Heart right ventricle (tissue), 16 donors: ENCODE measurements around the gene LAMB2. TPM values are rescaled to one million over a fixed set of nuclear protein-coding genes. Genes with fewer than 3 reads are reported as not detected.

Experiments used
- ATAC-seq, 8 donors: fragments of 200-7000 bp; cut with Tn5 transposase; one replicate each; pipeline ENCODE4 v1.9.1; 2020; ENCODE audit warnings: mild to moderate bottlenecking in 8 of 8, moderate library complexity in 8 of 8, moderate number of reproducible peaks in 1 of 8
- DNase-seq, 2 donors: peaks; one replicate each; pipeline ENCODE4 v3.0.0-alpha.2; 2020
- H3K27ac ChIP-seq, 10 donors: fragments of 200-600 bp; sonication (generic) in 2 of 10; one replicate each; pipeline versions ENCODE4 v1.5.0 to v1.8.0; 2020 to 2022; ENCODE audit warnings: mild to moderate bottlenecking in 3 of 10
- H3K27me3 ChIP-seq, 7 donors: fragments of 200-600 bp; one replicate each; pipeline ENCODE4 v1.8.0; 2021 to 2022; ENCODE audit warnings: mild to moderate bottlenecking in 2 of 7
- H3K36me3 ChIP-seq, 9 donors: fragments of 200-600 bp; sonication (generic) in 1 of 9; one replicate each; pipeline versions ENCODE4 v1.5.0 to v1.8.0; 2020 to 2022; ENCODE audit warnings: mild to moderate bottlenecking in 2 of 9
- H3K4me1 ChIP-seq, 9 donors: fragments of 200-600 bp; sonication (generic) in 1 of 9; one replicate each; pipeline versions ENCODE4 v1.5.0 to v1.8.0; 2020 to 2022; ENCODE audit warnings: mild to moderate bottlenecking in 4 of 9
- H3K4me3 ChIP-seq, 10 donors: fragments of 200-600 bp; sonication (generic) in 2 of 10; one replicate each; pipeline versions ENCODE4 v1.5.0 to v1.8.0; 2020 to 2022; ENCODE audit warnings: mild to moderate bottlenecking in 7 of 10, moderate library complexity in 2 of 10
- H3K9me3 ChIP-seq, 11 donors: fragments of 200-600 bp in 10 of 11; sonication (generic) in 2 of 11; one replicate each; pipeline versions ENCODE4 v1.5.0 to v1.8.0; 2013 to 2022; ENCODE audit warnings: mild to moderate bottlenecking in 2 of 11, control low read depth in 1 of 11, moderate library complexity in 1 of 11
- CTCF ChIP-seq, 9 donors: fragments of 200-600 bp; sonication (generic) in 2 of 9; IDR thresholded peaks; one replicate each; pipeline versions ENCODE4 v1.5.0 to v1.8.0; 2021 to 2022; ENCODE audit warnings: antibody characterized with exemption in 9 of 9, mild to moderate bottlenecking in 5 of 9, moderate library complexity in 1 of 9
- WGBS, 2 donors: extraction: QIAGEN DNeasy Blood & Tissue Kit; methylation state at CpG; one replicate each; pipeline ENCODE4 v1.1.7; 2013; ENCODE audit warnings: inconsistent platforms in 1 of 2; 5-methylcytosine and 5-hydroxymethylcytosine counted together
- intact Hi-C, 10 donors: fragments of 100-400 bp; cut with DNase I; formaldehyde crosslinking; loops; one replicate each; pipeline versions ENCODE4 v1.11.1 to v1.14.2; 2022
- polyA plus RNA-seq, 2 donors: library from polyadenylated mRNA; stranded (reverse); fragments of 200-250 nt; gene quantifications; one replicate each; pipeline ENCODE4 v1.2.3, GENCODE V29; 2013
- total RNA-seq, 10 donors: library from RNA; stranded (reverse); fragmentation: NEBNext Ultra II Directional in 3 of 10; extraction: Animal tissue kit (Norgen Biotek cat#: 25700) in 3 of 10; gene quantifications; one replicate each; pipeline versions ENCODE4 v1.2.1 to v1.2.4, GENCODE V29; 2021 to 2023
- donor health status: Arrhythmogenic right ventricular cardiomyopathy.
- donor health status: ischemic (EF 13 %, LVEDD 7.1; RV severe dilation, severe dysfunction).
- donor health status: healthy with polysubstance abuse.
- donor health status: DM: no; HTN: yes; CAD: no.
- donor health status: DM: no; HTN: no; CAD: no.
- donor health status: ischemic (EF 25% LVEDD 6.9; RV normal size, moderate dysfunction).
- donor health status: ischemic (EF 25% LVEDD 5.7; RV mildly dilated, moderate dysfunction).
- donor health status: healthy.
- donor health status: DM: yes; HTN: yes; CAD: no.
- donor health status: Ischemic cardiomyopathy.
- donor health status: ischemic (EF 35%, LVEDD 5.7; RV mildly dilated, moderate dysfunction).
- donor health status: nonischemic (EF 11% LVEDD 7.7; RV severe dilation, severe dysfunction).
- donor health status: DM: yes; HTN: yes; CAD: no.
- donor health status: PGD.
- donor health status: ischemic (EF 29% LVEDD 5.4; RV normal size, mild dysfunction).
- donor health status: nonischemic (EF 23%, LVEDD 6.1; RV moderate dilation, normal function).

The LAMB2 gene
- total and polyA plus RNA-seq, 12 donors, result 423 to 1,204 (median 776) TPM

- Histone ChIP-seq H3K27ac (peak within 1 kb of the TSS; percentile 90 to 100 (median 98)), H3K27me3 (no peaks in the 10 kb centered on the region), H3K4me3 (peak within 1 kb of the TSS; percentile 74 to 100 (median 92)), H3K36me3 (peaks cover 4 to 84% (median 75%) of the 10 kb centered on the region in 9 donors), H3K4me1 (peaks cover 13 to 29% (median 22%) of the 10 kb centered on the region in 9 donors), H3K9me3 (no peaks in the 10 kb centered on the region)
- peak; percentile 87 to 96 (median 93) for ATAC-seq
- TF ChIP-seq CTCF (IDR thresholded peaks at IDR 0.05), result no peak
- WGBS, 2 donors, result 1% methylated on average over 70 of the region's 70 CpGs
- intact Hi-C loops, result no loop called here
- DNase-seq, result peak; percentile 94 to 97
Measured at GRCh38 chr3:49120438-49121131, 12.3 kb downstream of the LAMB2 start, which contains the start of gene USP19. TSS of gene USP19 (minus strand) at chr3:49120823. CDS start at chr3:49119145, 1,678 bp downstream.

GRCh38 chr3:49120096-49120437 lies 12.8 kb downstream of the LAMB2 start:
- peak overlapping the region; percentile 74 to 100 (median 92) for H3K4me3 ChIP-seq
- ATAC-seq (peak in 3 of 8 donors; percentile 0 to 4 (median 1)), DNase-seq (no peak)
- intact Hi-C loops, result no loop called here
- H3K36me3 ChIP-seq, result peaks cover 4 to 84% (median 75%) of the 10 kb centered on the region in 9 donors
- TF ChIP-seq CTCF (IDR thresholded peaks at IDR 0.05), result no peak
- no peaks in the 10 kb centered on the region for H3K9me3 ChIP-seq
- H3K4me1 ChIP-seq, result peaks cover 13 to 29% (median 22%) of the 10 kb centered on the region in 9 donors
- 0 to 1% methylated on average over 9 of the region's 9 CpGs for WGBS, 2 donors
- H3K27me3 ChIP-seq, result no peaks in the 10 kb centered on the region
- peak overlapping the region; percentile 90 to 100 (median 98) for H3K27ac ChIP-seq

- H3K9me3 ChIP-seq, result no peaks in the 10 kb centered on the region
- TF ChIP-seq CTCF (IDR thresholded peaks at IDR 0.05), result no peak
- ATAC-seq (peak in 1 of 8 donors; percentile 3), DNase-seq (no peak)
- 46 to 50% methylated on average over 3 of the region's 3 CpGs for WGBS, 2 donors
- peak overlapping the region in 9 of 10 donors; percentile 74 to 100 (median 94) for H3K4me3 ChIP-seq
- peaks cover 13 to 29% (median 22%) of the 10 kb centered on the region in 9 donors for H3K4me1 ChIP-seq
- H3K36me3 ChIP-seq, result peaks cover 4 to 84% (median 75%) of the 10 kb centered on the region in 9 donors
- H3K27ac ChIP-seq, result peak overlapping the region; percentile 90 to 100 (median 98)
- intact Hi-C loops, result no loop called here
- no peaks in the 10 kb centered on the region for H3K27me3 ChIP-seq
Measured at GRCh38 chr3:49119439-49119838, 13.4 kb downstream of the LAMB2 start.

- Histone ChIP-seq H3K9me3 (no peaks in the 10 kb centered on the region), H3K4me1 (peaks cover 13 to 29% (median 22%) of the 10 kb centered on the region in 9 donors), H3K27ac (peak overlapping the region in 9 of 10 donors; percentile 90 to 100 (median 98)), H3K27me3 (no peaks in the 10 kb centered on the region), H3K4me3 (peak overlapping the region in 7 of 10 donors; percentile 74 to 99 (median 94)), H3K36me3 (peaks cover 4 to 84% (median 75%) of the 10 kb centered on the region in 9 donors)
- intact Hi-C loops, result no loop called here
- WGBS, 2 donors, result 46% methylated on average over 10 of the region's 10 CpGs
- DNase-seq, result no peak
- no peak for TF ChIP-seq CTCF (IDR thresholded peaks at IDR 0.05)
- ATAC-seq, result peak in 1 of 8 donors; percentile 8
Measured at GRCh38 chr3:49119036-49119435, 13.8 kb downstream of the LAMB2 start.
